GM23248 (cell line): ENCODE results near the gene CIB2. TPM values are rescaled to one million over a fixed set of nuclear protein-coding genes. Genes with fewer than 3 reads are reported as not detected.
A peak's percentile ranks its signal among the peaks of the same experiment; 100 is the strongest.

Source experiments
- DNase-seq: peaks from one replicate; pipeline ENCODE4 v3.0.0-alpha.2; 2015
- H2AFZ ChIP-seq: fragments of 200-600 bp; sonication (generic); 2 replicates; pipeline ENCODE4 v1.6.1; 2016; ENCODE audit warnings: antibody characterized with exemption
- H3F3A ChIP-seq: fragments of 200-600 bp; sonication (generic); 2 replicates; pipeline ENCODE4 v1.6.1; 2016; ENCODE audit warnings: mild to moderate bottlenecking, antibody characterized with exemption, mixed run types; ENCODE audit not compliant: insufficient read depth
- H3K27ac ChIP-seq: fragments of 200-600 bp; sonication (generic); 2 replicates; pipeline ENCODE4 v1.5.1; 2016; ENCODE audit warnings: mild to moderate bottlenecking
- H3K27me3 ChIP-seq: fragments of 200-600 bp; sonication (generic); replicated peaks from 2 replicates; pipeline ENCODE4 v1.6.1; 2016; ENCODE audit warnings: mild to moderate bottlenecking; ENCODE audit not compliant: insufficient read depth
- H3K36me3 ChIP-seq: fragments of 200-600 bp; sonication (generic); 2 replicates; pipeline ENCODE4 v1.6.1; 2016; ENCODE audit warnings: low read depth, mild to moderate bottlenecking
- H3K4me1 ChIP-seq: fragments of 200-600 bp; sonication (generic); 2 replicates; pipeline ENCODE4 v1.6.1; 2016; ENCODE audit warnings: mild to moderate bottlenecking; ENCODE audit not compliant: insufficient read depth
- H3K4me2 ChIP-seq: fragments of 200-600 bp; sonication (generic); one replicate; pipeline ENCODE4 v1.6.1; 2016; ENCODE audit warnings: mild to moderate bottlenecking; ENCODE audit not compliant: unreplicated experiment
- H3K4me3 ChIP-seq: fragments of 200-600 bp; sonication (generic); 2 replicates; pipeline ENCODE4 v1.5.1; 2016; ENCODE audit warnings: mild to moderate bottlenecking
- H3K79me2 ChIP-seq: fragments of 200-600 bp; sonication (generic); 2 replicates; pipeline ENCODE4 v1.6.1; 2016; ENCODE audit warnings: mild to moderate bottlenecking; ENCODE audit not compliant: insufficient read depth
- H3K9ac ChIP-seq: fragments of 200-600 bp; sonication (generic); 2 replicates; pipeline ENCODE4 v1.6.1; 2016; ENCODE audit warnings: mild to moderate bottlenecking
- H3K9me2 ChIP-seq: fragments of 200-600 bp; sonication (generic); 2 replicates; pipeline ENCODE4 v1.6.1; 2016; ENCODE audit warnings: mixed run types, mild to moderate bottlenecking, moderate library complexity; ENCODE audit not compliant: insufficient read depth
- H3K9me3 ChIP-seq: fragments of 200-600 bp; sonication (generic); one replicate; pipeline ENCODE4 v1.6.1; 2017; ENCODE audit warnings: low read depth
- H4K20me1 ChIP-seq: fragments of 200-600 bp; sonication (generic); 2 replicates; pipeline ENCODE4 v1.6.0; 2016; ENCODE audit not compliant: insufficient read depth
- EZH2 ChIP-seq: fragments of 200-600 bp; sonication (generic); IDR thresholded peaks from 2 replicates; pipeline ENCODE4 v1.6.1; 2018; ENCODE audit warnings: antibody characterized with exemption, mild to moderate bottlenecking; ENCODE audit not compliant: insufficient read depth, poor library complexity, severe bottlenecking
- EZH2phosphoT487 ChIP-seq: fragments of 200-600 bp; sonication (generic); IDR thresholded peaks from 2 replicates; pipeline ENCODE4 v1.6.1; 2018; ENCODE audit warnings: antibody characterized with exemption, moderate library complexity, mild to moderate bottlenecking, low read depth; ENCODE audit not compliant: insufficient read depth
- WGBS, 2 experiments: methylation state at CpG; one replicate each; pipeline ENCODE4 v1.1.6; 2015 to 2017; ENCODE audit warnings: low lambda C conversion rate in 2 of 2, low coverage in 1 of 2; ENCODE audit errors: missing lambda C conversion rate in 2 of 2; 5-methylcytosine and 5-hydroxymethylcytosine counted together
- in situ Hi-C: fragments of 300-500 bp; cut with MboI; formaldehyde crosslinking; loops from 2 replicates; pipeline ENCODE4 v1.15.0; 2020
- polyA plus RNA-seq: library from polyadenylated mRNA; unstranded; fragments of >200 nt; fragmentation: Nextera tagmentation; extraction: Ambion mirVana; gene quantifications from 2 replicates; pipeline ENCODE4 v1.2.1, GENCODE V29; 2016
- small RNA-seq: library from RNA; depleted of rRNA; stranded (forward); fragments of <200 nt; gene quantifications from one replicate; pipeline ENCODE3, GENCODE V24; 2014; ENCODE audit warnings: low read depth, low replicate concordance
- total RNA-seq: library from RNA; depleted of rRNA; stranded (reverse); fragments of >200 nt; shearing (Covaris generic); gene quantifications from 2 replicates; pipeline ENCODE4 v1.2.3, GENCODE V29; 2014; rRNA removed

The CIB2 gene
- total and polyA plus RNA-seq, 2 experiments from 2014 or later, result 2.9 to 3.4 TPM

GRCh38 chr15:78057803-78058202, 73.4 kb downstream of the CIB2 start:
- Histone ChIP-seq H3K79me2 (peaks cover 97% of the 10 kb centered on the region), H3F3A (peaks cover 6% of the 10 kb centered on the region; the same call in 1 of the 2 replicates), H3K4me2 (no peak overlapping the region), H4K20me1 (0 out of 2 replicates have a peak, but pooled peaks cover 3% of the 10 kb centered on the region), H3K9ac (no peak overlapping the region), H3K4me1 (peaks cover 42% of the 10 kb centered on the region), H3K27ac (no peak overlapping the region), H2AFZ (no peak overlapping the region), H3K27me3 (no peaks in the 10 kb centered on the region), H3K36me3 (0 out of 2 replicates have a peak, but pooled peaks cover 8% of the 10 kb centered on the region), H3K4me3 (no peak overlapping the region), H3K9me3 (no peaks in the 10 kb centered on the region), H3K9me2 (no peaks in the 10 kb centered on the region)
- WGBS, 2 experiments, result 73% methylated on average over 5 of the region's 5 CpGs
- no peak for DNase-seq
- in situ Hi-C loops, result no loop called here
- TF ChIP-seq EZH2 (no peak), EZH2phosphoT487 (no peak)

- Histone ChIP-seq H3K9me3 (no peaks in the 10 kb centered on the region), H3K4me1 (peaks cover 39% of the 10 kb centered on the region), H3K9ac (peak overlapping the region; percentile 57), H3K9me2 (no peaks in the 10 kb centered on the region), H3K79me2 (peaks cover 97% of the 10 kb centered on the region), H3K4me3 (0 out of 2 replicates have a peak overlapping the region, but pooled peaks have one; percentile 36), H3K27me3 (no peaks in the 10 kb centered on the region), H3K27ac (peak overlapping the region; percentile 68), H3K36me3 (0 out of 2 replicates have a peak, but pooled peaks cover 8% of the 10 kb centered on the region), H3F3A (peaks cover 2% of the 10 kb centered on the region; the same call in 1 of the 2 replicates), H3K4me2 (peak overlapping the region; percentile 62), H2AFZ (no peak overlapping the region), H4K20me1 (0 out of 2 replicates have a peak, but pooled peaks cover 3% of the 10 kb centered on the region)
- 2 to 8% methylated on average over 2 of the region's 2 CpGs for WGBS, 2 experiments
- TF ChIP-seq EZH2 (no peak), EZH2phosphoT487 (no peak)
- in situ Hi-C loops, result no loop called here
- DNase-seq, result peak; percentile 70
Observed at GRCh38 chr15:78056714-78057269, 74.5 kb downstream of the CIB2 start.

- 0 out of 2 replicates have a peak, but pooled peaks cover 3% of the 10 kb centered on the region for H4K20me1 ChIP-seq
- no peaks in the 10 kb centered on the region for H3K9me2 ChIP-seq
- no peak for TF ChIP-seq EZH2
- no peak for TF ChIP-seq EZH2phosphoT487
- H3K9me3 ChIP-seq, result no peaks in the 10 kb centered on the region
- no peak overlapping the region for H3K4me2 ChIP-seq
- in situ Hi-C loops, result no loop called here
- H3K36me3 ChIP-seq, result 0 out of 2 replicates have a peak, but pooled peaks cover 8% of the 10 kb centered on the region
- peak overlapping the region; percentile 68 for H3K27ac ChIP-seq
- 9 to 19% methylated on average over 2 of the region's 2 CpGs for WGBS, 2 experiments
- H3F3A ChIP-seq, result peaks cover 6% of the 10 kb centered on the region; the same call in 1 of the 2 replicates
- peak; percentile 72 for DNase-seq
- H3K79me2 ChIP-seq, result peaks cover 98% of the 10 kb centered on the region
- no peak overlapping the region for H2AFZ ChIP-seq
- H3K4me3 ChIP-seq, result no peak overlapping the region
- peaks cover 41% of the 10 kb centered on the region for H3K4me1 ChIP-seq
- no peaks in the 10 kb centered on the region for H3K27me3 ChIP-seq
- H3K9ac ChIP-seq, result peak overlapping the region; percentile 57; the same call in 1 of the 2 replicates
Observed at GRCh38 chr15:78055919-78056713, 75.1 kb downstream of the CIB2 start.

- no peak overlapping the region for H3K4me2 ChIP-seq
- no peak overlapping the region for H3K9ac ChIP-seq
- no peak for TF ChIP-seq EZH2
- TF ChIP-seq EZH2phosphoT487, result no peak
- H3K27ac ChIP-seq, result no peak overlapping the region
- H3F3A ChIP-seq, result peaks cover 18% of the 10 kb centered on the region
- H3K4me3 ChIP-seq, result no peak overlapping the region
- peaks cover 88% of the 10 kb centered on the region for H3K79me2 ChIP-seq
- H3K9me3 ChIP-seq, result no peaks in the 10 kb centered on the region
- in situ Hi-C loops, result no loop called here
- H3K36me3 ChIP-seq, result 0 out of 2 replicates have a peak, but pooled peaks cover 8% of the 10 kb centered on the region
- H3K4me1 ChIP-seq, result peaks cover 52% of the 10 kb centered on the region
- no peaks in the 10 kb centered on the region for H3K27me3 ChIP-seq
- no peaks in the 10 kb centered on the region for H3K9me2 ChIP-seq
- H2AFZ ChIP-seq, result no peak overlapping the region
- 52 to 60% methylated on average over 1 of the region's 1 CpG for WGBS, 2 experiments
- DNase-seq, result no peak
- H4K20me1 ChIP-seq, result 0 out of 2 replicates have a peak, but pooled peaks cover 3% of the 10 kb centered on the region
Observed at GRCh38 chr15:78054966-78055365, 76.3 kb downstream of the CIB2 start.

Small RNAs within 50 kb of the gene (small RNA-seq; reads per million reads assigned to genes)
- not detected for gene RF00092

Other genes starting within 250 kb of the CIB2 start
- 40.5 and 42.0 TPM in 2 replicates for gene TBC1D2B, start 53.7 kb downstream of the CIB2 start, total RNA-seq
- gene TBC1D2B, start 53.7 kb downstream of the CIB2 start, polyA plus RNA-seq, result 11.1 and 13.5 TPM in 2 replicates
- gene SH2D7, start 38.9 kb downstream of the CIB2 start, total RNA-seq, result not detected in 2 replicates
- not detected in 2 replicates for gene SH2D7, start 38.9 kb downstream of the CIB2 start, polyA plus RNA-seq
- 47.1 and 94.0 TPM in 2 replicates for gene IDH3A, start 17.9 kb upstream of the CIB2 start, total RNA-seq
- gene IDH3A, start 17.9 kb upstream of the CIB2 start, polyA plus RNA-seq, result 50.3 and 56.9 TPM in 2 replicates
- gene ACSBG1, start 103.1 kb upstream of the CIB2 start, total RNA-seq, result not detected in 2 replicates
- 0.03 and 0.04 TPM in 2 replicates for gene ACSBG1, start 103.1 kb upstream of the CIB2 start, polyA plus RNA-seq
- 0.43 and 2.7 TPM in 2 replicates for gene DNAJA4, start 133.1 kb upstream of the CIB2 start, total RNA-seq
- 1.3 and 1.4 TPM in 2 replicates for gene DNAJA4, start 133.1 kb upstream of the CIB2 start, polyA plus RNA-seq
- gene SKIC8, start 168.2 kb upstream of the CIB2 start, total RNA-seq, result 52.6 and 60.1 TPM in 2 replicates
- 70.6 and 77.7 TPM in 2 replicates for gene SKIC8, start 168.2 kb upstream of the CIB2 start, polyA plus RNA-seq
- gene CRABP1, start 208.9 kb upstream of the CIB2 start, total RNA-seq, result not detected in 2 replicates
- not detected in 2 replicates for gene CRABP1, start 208.9 kb upstream of the CIB2 start, polyA plus RNA-seq